A673 (cell line): Measurements from ENCODE around the gene ACP4.

Experiments used
- EZH2 ChIP-seq: fragments of 200-600 bp; sonication (generic); IDR thresholded peaks from 2 replicates; pipeline ENCODE4 v1.6.1; 2017; ENCODE audit warnings: borderline replicate concordance, low read depth, mild to moderate bottlenecking, mixed read lengths, antibody characterized with exemption, low read length; ENCODE audit not compliant: poor library complexity, severe bottlenecking
- TF ChIP-seq, protein P1 (sequence below): fragments of 300-800, 200-600 bp; sonication (generic); conservative IDR thresholded peaks from 2 replicates; pipeline ENCODE4 v1.5.1; 2017; ENCODE audit warnings: low read depth, mild to moderate bottlenecking, antibody characterized with exemption, low read length, moderate library complexity, mixed read lengths

DNA sequence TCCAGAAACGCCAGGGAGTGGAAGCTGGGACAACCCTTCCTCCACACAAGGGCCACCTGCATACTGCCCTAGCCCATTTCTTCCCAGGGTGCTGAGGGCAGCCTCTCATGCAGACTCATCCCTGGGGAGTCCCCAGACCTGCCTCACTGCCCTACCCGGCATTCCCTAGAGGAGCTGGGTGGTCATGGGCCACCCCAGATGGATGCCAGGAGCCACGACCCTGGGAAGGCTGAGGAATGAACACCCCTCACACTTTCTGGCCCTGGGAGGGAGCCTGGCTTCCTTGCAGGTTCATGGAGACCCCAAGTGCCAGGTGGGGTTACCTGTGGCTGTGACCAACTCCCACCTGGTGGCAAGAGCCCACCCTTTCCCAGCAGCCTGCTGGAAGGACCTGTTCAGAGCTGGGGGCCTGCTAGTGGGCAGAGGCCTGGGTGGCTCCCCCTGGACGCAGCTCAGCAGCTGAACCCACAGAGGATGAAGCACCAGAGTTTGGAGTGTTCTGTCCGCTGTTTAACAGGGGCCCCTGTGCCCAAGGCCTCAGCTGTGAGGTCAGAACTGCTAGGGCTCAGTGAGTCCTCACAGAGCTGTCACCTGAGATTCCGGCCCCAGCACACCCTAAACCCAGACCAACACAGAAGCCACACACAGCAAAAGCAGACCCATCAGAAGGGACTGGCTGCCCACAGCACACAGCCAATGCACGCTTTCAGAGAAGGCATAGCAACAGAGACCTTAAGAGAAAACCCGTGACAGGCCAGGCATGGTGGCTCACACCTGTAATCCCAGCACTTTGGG is 6.6 kb downstream of the ACP4 start:
- TF ChIP-seq EZH2 = no peak
- TF ChIP-seq, protein P1, sequence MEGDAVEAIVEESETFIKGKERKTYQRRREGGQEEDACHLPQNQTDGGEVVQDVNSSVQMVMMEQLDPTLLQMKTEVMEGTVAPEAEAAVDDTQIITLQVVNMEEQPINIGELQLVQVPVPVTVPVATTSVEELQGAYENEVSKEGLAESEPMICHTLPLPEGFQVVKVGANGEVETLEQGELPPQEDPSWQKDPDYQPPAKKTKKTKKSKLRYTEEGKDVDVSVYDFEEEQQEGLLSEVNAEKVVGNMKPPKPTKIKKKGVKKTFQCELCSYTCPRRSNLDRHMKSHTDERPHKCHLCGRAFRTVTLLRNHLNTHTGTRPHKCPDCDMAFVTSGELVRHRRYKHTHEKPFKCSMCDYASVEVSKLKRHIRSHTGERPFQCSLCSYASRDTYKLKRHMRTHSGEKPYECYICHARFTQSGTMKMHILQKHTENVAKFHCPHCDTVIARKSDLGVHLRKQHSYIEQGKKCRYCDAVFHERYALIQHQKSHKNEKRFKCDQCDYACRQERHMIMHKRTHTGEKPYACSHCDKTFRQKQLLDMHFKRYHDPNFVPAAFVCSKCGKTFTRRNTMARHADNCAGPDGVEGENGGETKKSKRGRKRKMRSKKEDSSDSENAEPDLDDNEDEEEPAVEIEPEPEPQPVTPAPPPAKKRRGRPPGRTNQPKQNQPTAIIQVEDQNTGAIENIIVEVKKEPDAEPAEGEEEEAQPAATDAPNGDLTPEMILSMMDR = no peak
